Endothelial cell of umbilical vein (primary cell): Measurements from ENCODE around the gene AMBP. TPM values are rescaled to one million over a fixed set of nuclear protein-coding genes. Genes with fewer than 3 reads are reported as not detected.

Source experiments
- BruUV-seq: library from RNA; stranded (reverse); fragments of 400-500 nt; replicated peaks from 2 replicates; lab custom pipeline; 2021; lab: Mats Ljungman, UMichigan
- CTCF ChIA-PET: fragments of 300-600, 350-600 bp; sonication (Branson Sonifier 250); formaldehyde crosslinking; loops from one replicate; lab custom pipeline; 2021; ENCODE audit warnings: antibody characterized with exemption, inconsistent platforms; lab: Charles Lee
- POLR2A ChIA-PET: fragments of 300-600, 350-600 bp; sonication (Branson Sonifier 250); formaldehyde crosslinking; loops from one replicate; lab custom pipeline; 2021; ENCODE audit warnings: antibody characterized with exemption, inconsistent platforms; lab: Charles Lee
- DNase-seq: peaks from one replicate; pipeline ENCODE4 v3.0.0-alpha.2; 2011; ENCODE audit warnings: low read depth, low spot score
- FAIRE-seq: peaks from 2 replicates; lab custom pipeline; 2011; peaks lifted over from hg19 to GRCh38; lab: Jason Lieb, UNC
- H2AFZ ChIP-seq: 2 replicates; pipeline ENCODE4 v1.6.0; 2012; ENCODE audit warnings: low read depth, low read length, control low read depth, inconsistent platforms
- H3K27ac ChIP-seq: 2 replicates; pipeline ENCODE4 v1.5.1; 2011; ENCODE audit warnings: low read depth, mild to moderate bottlenecking, control low read depth, low read length, moderate library complexity; ENCODE audit not compliant: insufficient read depth
- H3K27me3 ChIP-seq, 2 experiments: 2 replicates each; pipeline versions ENCODE4 v1.6.0 to v1.6.1; 2011; ENCODE audit warnings: low read length in 2 of 2, mixed read lengths in 1 of 2; ENCODE audit not compliant: control insufficient read depth in 2 of 2, insufficient read depth in 2 of 2
- H3K36me3 ChIP-seq, 2 experiments: 2 replicates in 1 of 2; 3 replicates in 1 of 2; pipeline ENCODE4 v1.5.1; 2011; ENCODE audit warnings: low read length in 2 of 2, mild to moderate bottlenecking in 1 of 2, moderate library complexity in 1 of 2; ENCODE audit not compliant: control insufficient read depth in 2 of 2, insufficient read depth in 2 of 2; ENCODE audit errors: extremely low read depth in 1 of 2
- H3K4me1 ChIP-seq: 3 replicates; pipeline ENCODE4 v1.5.1; 2011; ENCODE audit warnings: mild to moderate bottlenecking, low read length; ENCODE audit not compliant: control insufficient read depth, insufficient read depth; ENCODE audit errors: extremely low read depth
- H3K4me2 ChIP-seq: 2 replicates; pipeline ENCODE4 v1.6.1; 2011; ENCODE audit warnings: low read length, control low read depth, mixed read lengths; ENCODE audit not compliant: insufficient read depth
- H3K4me3 ChIP-seq, 3 experiments: fragments of 200-600 bp in 1 of 3; sonication (generic), shearing (Covaris generic) in 1 of 3; replicated peaks in 1 of 3; 2 replicates each; pipeline ENCODE4 v1.5.1; 2011 to 2016; ENCODE audit warnings: control low read depth in 3 of 3, low read length in 3 of 3, mild to moderate bottlenecking in 2 of 3, inconsistent platforms in 1 of 3, low read depth in 1 of 3, moderate library complexity in 1 of 3; ENCODE audit not compliant: insufficient read depth in 1 of 3
- H3K79me2 ChIP-seq: 2 replicates; pipeline ENCODE4 v1.6.0; 2012; ENCODE audit warnings: low read length, inconsistent platforms; ENCODE audit not compliant: control insufficient read depth, insufficient read depth
- H3K9ac ChIP-seq: replicated peaks from 2 replicates; pipeline ENCODE3; 2011; ENCODE audit warnings: low read length, control low read depth; ENCODE audit not compliant: insufficient read depth; ENCODE audit errors: extremely low read depth
- H3K9me1 ChIP-seq: replicated peaks from 3 replicates; pipeline ENCODE4 v1.6.0; 2011; ENCODE audit warnings: mild to moderate bottlenecking, low read length; ENCODE audit not compliant: control insufficient read depth, insufficient read depth; ENCODE audit errors: extremely low read depth
- H3K9me3 ChIP-seq: replicated peaks from 2 replicates; pipeline ENCODE4 v1.5.1; 2012; ENCODE audit warnings: low read length, inconsistent platforms; ENCODE audit not compliant: control insufficient read depth, insufficient read depth
- H4K20me1 ChIP-seq: replicated peaks from 2 replicates; pipeline ENCODE3; 2011; ENCODE audit warnings: mild to moderate bottlenecking, low read length; ENCODE audit not compliant: control insufficient read depth, insufficient read depth; ENCODE audit errors: extremely low read depth
- EZH2 ChIP-seq: IDR thresholded peaks from 2 replicates; pipeline ENCODE4 v1.6.1; 2012; ENCODE audit warnings: borderline replicate concordance, low read depth, mild to moderate bottlenecking, moderate library complexity, low read length, inconsistent platforms; ENCODE audit not compliant: severe bottlenecking
- FOS ChIP-seq: IDR thresholded peaks from 2 replicates; pipeline ENCODE4 v1.6.1; 2011; ENCODE audit warnings: mild to moderate bottlenecking, low read length, moderate library complexity, borderline replicate concordance; ENCODE audit not compliant: insufficient read depth
- GATA2 ChIP-seq: IDR thresholded peaks from 2 replicates; pipeline ENCODE4 v1.7.0; 2011; ENCODE audit warnings: low read depth, mild to moderate bottlenecking, moderate library complexity, mixed read lengths, low read length; ENCODE audit not compliant: insufficient read length, insufficient read depth
- MYC ChIP-seq: IDR thresholded peaks from one replicate; pipeline ENCODE4 v1.6.1; 2011; ENCODE audit warnings: mild to moderate bottlenecking, low read depth, low read length
- POLR2A ChIP-seq: IDR thresholded peaks from 2 replicates; pipeline ENCODE4 v1.6.1; 2012; ENCODE audit warnings: low read depth, mild to moderate bottlenecking, control low read depth, low read length
- POLR2AphosphoS5 ChIP-seq: IDR thresholded peaks from 2 replicates; pipeline ENCODE4 v1.6.1; 2012; ENCODE audit warnings: low read depth, mild to moderate bottlenecking, control low read depth, low read length, moderate library complexity; ENCODE audit not compliant: insufficient read depth
- dilution Hi-C: fragments of 300-500 bp; cut with MboI; formaldehyde crosslinking; loops from one replicate; pipeline ENCODE4 v1.15.0; 2019; ENCODE audit warnings: low sequenced_read_pairs; ENCODE audit not compliant: extremely low pct_ligation_motif_present
- intact Hi-C: fragments of 100-400 bp; cut with micrococcal nuclease; formaldehyde crosslinking; loops from one replicate; pipeline ENCODE4 v1.10.0; 2022
- polyA plus RNA-seq, 4 experiments: library from polyadenylated mRNA; depleted of rRNA in 3 of 4; stranded (reverse) in 3 of 4; unstranded in 1 of 4; fragments of >200 nt; gene quantifications; 2 replicates each; pipeline versions ENCODE4 v1.2.1 to v1.2.3, GENCODE V29; 2011 to 2012; ENCODE audit warnings: missing spikeins in 1 of 4
- total RNA-seq: library from RNA; stranded (reverse); gene quantifications from 2 replicates; pipeline ENCODE4 v1.2.3, GENCODE V29; 2021
- TF ChIP-seq, protein P1 (sequence below): IDR thresholded peaks from 2 replicates; pipeline ENCODE4 v1.6.1; 2011; ENCODE audit not compliant: insufficient read depth, insufficient read length
- TF ChIP-seq, protein P2 (sequence below), 2 donors: IDR thresholded peaks; 1 replicate in 1 of 2; 2 replicates in 1 of 2; pipeline ENCODE4 v1.5.1; 2011; ENCODE audit warnings: low read length in 2 of 2, mild to moderate bottlenecking in 2 of 2, moderate library complexity in 2 of 2, control low read depth in 1 of 2, inconsistent platforms in 1 of 2, low read depth in 1 of 2; ENCODE audit not compliant: insufficient read depth in 1 of 2; ENCODE audit errors: extremely low read depth in 1 of 2

The AMBP gene
- total and polyA plus RNA-seq, 2 donors (not counting 3 experiments of a cell fraction or from before 2014, with no cell fraction given) = not detected

DNA sequence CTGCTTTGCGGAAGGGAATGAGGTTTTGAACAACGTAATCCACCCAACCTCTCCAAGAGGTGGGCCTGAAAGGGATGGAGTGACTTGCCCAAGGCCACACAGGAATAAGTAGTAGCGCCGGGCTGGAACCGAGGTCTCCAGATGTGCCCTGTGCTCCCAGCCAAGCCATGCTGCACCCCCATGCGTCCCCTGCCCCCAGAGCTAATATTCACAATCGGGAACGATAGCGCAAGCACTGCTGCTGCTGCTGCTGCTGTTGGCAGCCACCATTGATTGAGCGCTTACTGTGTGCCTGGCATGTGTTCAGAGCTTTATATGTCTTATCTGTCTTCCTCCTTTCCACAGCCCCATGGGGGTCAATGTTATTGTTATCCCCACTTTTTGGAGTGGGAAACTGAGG is 43.9 kb downstream of the AMBP start:
- no peaks in the 10 kb centered on the region for H3K79me2 ChIP-seq
- ChIA-PET CTCF (interaction anchor here (1.8 kb wide), 1 partner anchor 297 kb away, joined by 6 read pairs; no protein-coding TSS in a partner anchor), POLR2A (no interaction called here)
- H4K20me1 ChIP-seq = no peaks in the 10 kb centered on the region
- no TSS peak for BruUV-seq
- DNase-seq = no peak
- no peak overlapping the region for H2AFZ ChIP-seq
- TF ChIP-seq POLR2AphosphoS5 = no peak
- TF ChIP-seq, protein P1, sequence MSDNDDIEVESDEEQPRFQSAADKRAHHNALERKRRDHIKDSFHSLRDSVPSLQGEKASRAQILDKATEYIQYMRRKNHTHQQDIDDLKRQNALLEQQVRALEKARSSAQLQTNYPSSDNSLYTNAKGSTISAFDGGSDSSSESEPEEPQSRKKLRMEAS = no peak
- no peak for TF ChIP-seq POLR2A
- TF ChIP-seq MYC = no peak
- dilution Hi-C loops = no loop called here
- no peaks in the 10 kb centered on the region for H3K27me3 ChIP-seq
- H3K4me1 ChIP-seq = peaks cover 5% of the 10 kb centered on the region
- H3K9me3 ChIP-seq = no peaks in the 10 kb centered on the region
- peaks cover 36 to 61% of the 10 kb centered on the region in 2 experiments for H3K36me3 ChIP-seq
- H3K9ac ChIP-seq = no peak overlapping the region
- H3K27ac ChIP-seq = no peak overlapping the region
- H3K4me3 ChIP-seq = no peak overlapping the region
- no peak for FAIRE-seq
- H3K9me1 ChIP-seq = no peaks in the 10 kb centered on the region
- intact Hi-C loops = no loop called here
- H3K4me2 ChIP-seq = no peak overlapping the region

DNA sequence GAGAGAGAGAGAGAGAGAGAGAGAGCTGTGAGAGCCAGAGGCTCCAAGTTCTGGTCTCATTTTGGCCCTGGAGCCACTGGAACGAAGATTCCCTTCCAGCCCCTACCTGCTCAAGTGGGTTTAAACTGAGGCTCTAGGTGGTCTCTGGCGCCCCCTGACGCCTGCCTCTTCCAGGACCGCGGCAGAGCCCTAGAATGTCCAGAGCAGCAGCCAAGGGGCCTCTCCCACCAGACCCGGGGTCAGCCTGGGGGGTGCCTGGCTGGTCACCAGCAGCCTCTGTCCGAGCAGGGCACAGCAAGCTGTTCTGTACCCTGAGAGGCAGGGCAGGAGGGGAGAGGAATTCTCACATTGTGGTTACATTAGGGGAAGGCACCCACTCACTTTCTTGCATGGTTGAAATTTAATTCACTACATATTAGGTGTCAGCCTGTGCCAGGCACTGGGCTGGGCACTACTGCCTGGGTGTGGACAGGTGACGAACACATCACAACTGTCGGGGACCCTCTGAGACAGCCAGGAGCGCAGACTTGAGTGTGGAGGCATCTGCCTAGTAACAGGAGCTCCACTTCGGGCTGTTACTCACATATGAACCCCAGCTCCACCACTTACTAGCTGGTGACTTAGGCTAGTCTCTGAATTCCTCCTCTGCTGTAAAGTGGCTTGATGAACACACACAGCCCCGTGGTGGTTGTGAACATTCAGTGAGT is 44.5 kb downstream of the AMBP start:
- H3K36me3 ChIP-seq = peaks cover 36 to 62% of the 10 kb centered on the region in 2 experiments
- no peak overlapping the region for H3K9ac ChIP-seq
- no peaks in the 10 kb centered on the region for H4K20me1 ChIP-seq
- H3K27ac ChIP-seq = no peak overlapping the region
- H3K27me3 ChIP-seq = no peaks in the 10 kb centered on the region
- CTCF ChIA-PET = interaction anchor here (1.8 kb wide), 1 partner anchor 296 kb away, joined by 6 read pairs; no protein-coding TSS in a partner anchor
- no peaks in the 10 kb centered on the region for H3K79me2 ChIP-seq
- H3K4me2 ChIP-seq = no peak overlapping the region
- no TSS peak for BruUV-seq
- POLR2A ChIA-PET = no interaction called here
- peaks cover 6% of the 10 kb centered on the region for H3K4me1 ChIP-seq
- H3K4me3 ChIP-seq = no peak overlapping the region
- DNase-seq = peak; percentile 19
- TF ChIP-seq POLR2AphosphoS5 (no peak), GATA2 (no peak), EZH2 (no peak), FOS (no peak)
- TF ChIP-seq, protein P2, sequence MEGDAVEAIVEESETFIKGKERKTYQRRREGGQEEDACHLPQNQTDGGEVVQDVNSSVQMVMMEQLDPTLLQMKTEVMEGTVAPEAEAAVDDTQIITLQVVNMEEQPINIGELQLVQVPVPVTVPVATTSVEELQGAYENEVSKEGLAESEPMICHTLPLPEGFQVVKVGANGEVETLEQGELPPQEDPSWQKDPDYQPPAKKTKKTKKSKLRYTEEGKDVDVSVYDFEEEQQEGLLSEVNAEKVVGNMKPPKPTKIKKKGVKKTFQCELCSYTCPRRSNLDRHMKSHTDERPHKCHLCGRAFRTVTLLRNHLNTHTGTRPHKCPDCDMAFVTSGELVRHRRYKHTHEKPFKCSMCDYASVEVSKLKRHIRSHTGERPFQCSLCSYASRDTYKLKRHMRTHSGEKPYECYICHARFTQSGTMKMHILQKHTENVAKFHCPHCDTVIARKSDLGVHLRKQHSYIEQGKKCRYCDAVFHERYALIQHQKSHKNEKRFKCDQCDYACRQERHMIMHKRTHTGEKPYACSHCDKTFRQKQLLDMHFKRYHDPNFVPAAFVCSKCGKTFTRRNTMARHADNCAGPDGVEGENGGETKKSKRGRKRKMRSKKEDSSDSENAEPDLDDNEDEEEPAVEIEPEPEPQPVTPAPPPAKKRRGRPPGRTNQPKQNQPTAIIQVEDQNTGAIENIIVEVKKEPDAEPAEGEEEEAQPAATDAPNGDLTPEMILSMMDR (IDR thresholded peaks at IDR 0.05; ENCODE audit: extremely low read depth in 1 of 2, insufficient read depth in 1 of 2, low read depth in 1 of 2, low read length in 2 of 2) = peak; percentile 26 to 68
- no peak for FAIRE-seq
- intact Hi-C loops = loop anchor here (1.0 kb wide), 2 partner anchors 226 to 296 kb away; no protein-coding TSS in a partner anchor
- no peak overlapping the region for H2AFZ ChIP-seq
- no peaks in the 10 kb centered on the region for H3K9me3 ChIP-seq
- dilution Hi-C loops = no loop called here
- no peaks in the 10 kb centered on the region for H3K9me1 ChIP-seq
